Stimulated activated CD4-positive, alpha-beta T cell treated with anti-CD3 and anti-CD28 coated beads, Interleukin-1b, Interleukin-23, amount 100 ng/mL, for 48 hours (primary cell): ENCODE data around the gene PRSS57.
"Not testable (repeated sequence)": the region's sequence is repeated elsewhere in the genome, so short reads cannot be mapped to it uniquely, and the experiment has no call there.

ENCODE experiments used
- DNase-seq: peaks from one replicate; pipeline ENCODE4 v3.0.0-alpha.2; 2020

PRSS57 gene

DNA sequence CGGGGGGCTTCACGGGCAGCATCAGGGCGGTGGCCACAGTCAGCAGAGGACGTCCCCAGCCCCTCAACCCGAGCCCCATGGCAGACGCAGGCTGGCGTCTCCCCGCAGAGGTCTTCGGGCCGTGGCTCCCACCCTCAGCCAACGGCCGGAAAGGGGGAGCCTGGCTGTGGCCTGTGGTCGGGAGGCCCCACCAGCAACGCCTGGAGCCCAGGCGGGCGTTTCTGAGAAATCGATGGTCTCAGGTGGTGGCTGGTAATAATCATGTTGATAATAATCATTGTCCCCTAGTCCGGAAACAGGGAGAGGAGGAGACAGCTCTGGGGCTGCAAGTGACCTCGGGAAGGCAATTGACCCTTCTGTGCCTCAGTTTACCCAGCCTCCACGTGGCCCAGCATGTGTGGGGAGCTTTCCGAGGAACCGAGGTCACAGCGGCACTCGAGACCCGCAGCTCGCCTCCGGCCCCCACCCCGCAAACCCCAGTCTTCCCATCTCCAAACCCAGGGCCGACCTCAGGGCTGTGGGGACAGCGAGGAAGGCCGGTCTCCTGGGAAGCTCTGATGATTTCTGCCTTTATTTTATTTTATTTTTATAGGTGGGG is at the start of gene PRSS57:
PRSS57 (minus strand) TSS at position 101 of the 598 bp plus-strand sequence; CDS start at position 79, 22 bp downstream.
- DNase-seq, result no peak

- DNase-seq, result no peak
Observed at GRCh38 chr19:743168-743687, 48.0 kb upstream of the PRSS57 start.

DNA sequence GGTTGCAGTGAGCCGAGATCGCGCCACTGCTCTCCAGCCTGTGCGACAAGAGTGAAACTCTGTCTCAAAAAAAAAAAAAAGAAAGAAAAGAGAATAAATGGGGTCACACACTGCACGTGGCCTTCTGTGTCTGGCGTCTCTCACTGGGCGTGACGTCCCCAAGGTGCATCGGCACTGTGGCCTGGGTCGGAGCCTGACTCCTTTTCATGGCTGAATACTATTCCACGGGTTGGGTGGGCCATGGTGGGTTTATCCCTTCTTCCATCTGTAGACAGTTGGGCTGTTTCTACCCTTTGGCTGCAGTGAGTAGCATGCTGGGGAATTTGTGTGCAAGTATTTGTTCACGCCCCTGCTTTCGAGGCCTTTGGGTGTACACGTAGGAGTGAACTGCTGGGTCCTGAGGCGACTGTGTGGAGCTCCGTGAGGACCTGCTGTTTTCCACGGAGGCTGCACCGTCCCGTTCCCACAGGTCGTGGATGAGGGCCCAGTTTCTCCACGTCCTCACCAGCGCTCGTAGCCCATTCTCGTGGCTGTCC is 47.4 kb upstream of the PRSS57 start:
- no peak for DNase-seq

DNA sequence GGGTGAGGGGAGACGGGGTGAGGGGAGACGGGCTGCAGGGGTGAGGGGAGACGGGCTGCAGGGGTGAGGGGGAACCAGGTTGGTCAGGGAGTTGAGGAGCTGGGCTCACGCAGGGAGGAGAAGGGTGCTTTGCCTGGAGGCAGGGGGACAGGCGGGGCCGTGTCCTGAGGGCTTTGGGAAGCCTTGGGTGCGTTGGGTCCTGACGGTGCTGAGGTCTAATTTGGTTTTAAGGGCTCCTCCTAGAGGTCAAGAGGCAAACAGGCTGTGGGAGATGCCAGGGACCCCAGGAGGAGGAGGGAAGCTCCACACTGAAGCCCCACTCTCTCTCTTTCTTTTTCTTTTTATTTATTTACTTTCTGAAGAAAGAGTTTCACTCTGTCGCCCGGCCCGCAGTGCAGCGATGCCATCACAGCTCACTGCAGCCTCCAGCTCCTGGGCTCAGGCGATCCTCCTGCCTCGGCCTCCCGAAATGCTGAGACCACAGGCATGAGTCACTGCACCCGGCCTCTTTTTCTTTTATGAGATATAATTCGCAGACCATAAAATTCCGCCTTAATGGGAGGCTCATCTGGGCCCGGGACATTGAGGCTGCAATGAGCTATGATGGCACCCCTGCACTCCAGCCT is 46.4 kb upstream of the PRSS57 start:
- DNase-seq, result peak; percentile 16

GRCh38 chr19:740816-741505 is 45.7 kb upstream of the PRSS57 start:
- DNase-seq, result not testable (repeated sequence)

DNA sequence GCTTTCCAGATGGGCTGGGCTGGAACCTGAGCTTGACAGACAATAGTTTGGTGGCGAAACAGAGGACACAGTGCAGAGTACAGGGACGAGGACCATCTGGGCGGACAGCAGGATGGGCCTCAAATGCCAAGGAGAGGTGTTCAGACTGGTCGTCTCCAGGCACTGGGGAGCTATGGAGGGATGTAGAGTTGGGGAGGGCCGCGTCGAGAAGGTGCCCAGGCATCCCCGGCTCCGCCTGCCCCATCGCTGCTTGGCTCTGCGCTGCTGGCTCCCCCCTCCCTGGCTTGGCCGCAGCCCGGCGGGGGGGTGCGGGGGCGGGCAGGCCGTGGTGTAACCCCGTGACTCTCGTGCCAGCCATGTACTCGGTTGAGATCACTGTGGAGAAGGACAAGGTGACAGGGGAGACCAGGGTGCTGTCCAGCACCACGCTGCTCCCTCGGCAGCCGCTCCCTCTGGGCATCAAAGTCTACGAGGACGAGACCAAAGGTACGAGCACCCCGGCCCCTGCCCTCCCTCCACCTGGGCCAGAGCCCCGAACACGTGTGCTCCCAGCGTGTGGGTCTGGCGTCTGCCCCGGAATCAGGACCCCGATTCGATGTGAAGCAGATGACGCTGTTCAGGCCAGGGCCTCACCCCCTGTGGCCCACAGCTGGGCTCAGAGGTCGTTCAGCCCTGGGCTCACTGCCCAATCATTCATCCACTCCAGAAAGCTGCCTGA is 44.9 kb upstream of the PRSS57 start:
- DNase-seq, result no peak

DNA sequence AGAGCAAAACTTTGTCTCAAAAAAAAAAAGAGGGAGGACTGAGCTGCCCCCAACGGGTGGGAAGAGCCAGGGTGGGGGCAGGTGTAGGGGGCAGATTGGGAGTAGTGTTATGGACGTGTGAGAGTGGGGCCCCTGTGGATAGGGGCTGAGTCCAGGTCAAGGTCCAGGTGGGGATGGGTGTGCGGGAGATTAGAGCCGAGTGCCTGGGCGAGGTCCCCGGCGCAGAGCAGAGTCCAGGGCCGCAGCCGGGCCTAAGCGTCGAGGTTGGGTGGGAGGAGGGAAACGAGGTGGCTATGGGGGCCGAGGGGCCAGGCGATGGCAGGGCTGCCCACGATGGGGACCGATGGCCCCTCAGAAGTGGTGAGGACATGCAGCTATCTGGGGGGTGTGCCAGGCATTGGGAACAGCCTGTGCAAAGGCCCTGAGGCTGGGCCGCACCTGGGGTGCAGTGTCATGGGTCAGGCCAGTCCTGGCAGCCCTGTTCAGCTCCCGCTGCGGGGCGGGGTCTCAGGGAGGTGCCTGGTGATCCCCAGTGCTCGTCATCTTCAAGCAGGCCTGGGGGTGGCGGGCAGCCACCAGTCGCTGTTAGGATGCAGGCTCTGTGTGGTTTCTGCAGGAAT is 43.4 kb upstream of the PRSS57 start:
- DNase-seq, result no peak

GRCh38 chr19:737591-738093 is 42.4 kb upstream of the PRSS57 start:
- DNase-seq, result peak; percentile 51

DNA sequence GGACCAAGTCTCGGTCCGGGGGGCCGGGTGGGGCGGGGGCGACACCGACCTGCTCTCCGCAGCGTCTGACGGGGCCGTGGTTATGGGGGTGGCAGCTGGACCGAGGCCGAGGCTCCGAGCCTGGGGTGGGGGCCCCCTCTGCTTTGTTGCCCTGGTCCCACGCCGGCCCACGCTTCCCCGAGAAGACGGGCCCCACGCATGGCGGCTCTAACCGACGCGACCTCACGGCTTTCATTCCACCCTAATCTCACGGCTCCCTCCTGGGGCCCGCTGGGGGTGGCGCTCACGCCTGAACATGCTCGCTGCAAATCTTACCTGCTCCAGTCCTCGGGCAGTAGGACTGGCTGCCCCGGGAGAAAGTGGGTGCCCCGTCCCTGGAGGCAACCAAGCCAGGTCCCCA is 40.9 kb upstream of the PRSS57 start:
- no peak for DNase-seq

DNA sequence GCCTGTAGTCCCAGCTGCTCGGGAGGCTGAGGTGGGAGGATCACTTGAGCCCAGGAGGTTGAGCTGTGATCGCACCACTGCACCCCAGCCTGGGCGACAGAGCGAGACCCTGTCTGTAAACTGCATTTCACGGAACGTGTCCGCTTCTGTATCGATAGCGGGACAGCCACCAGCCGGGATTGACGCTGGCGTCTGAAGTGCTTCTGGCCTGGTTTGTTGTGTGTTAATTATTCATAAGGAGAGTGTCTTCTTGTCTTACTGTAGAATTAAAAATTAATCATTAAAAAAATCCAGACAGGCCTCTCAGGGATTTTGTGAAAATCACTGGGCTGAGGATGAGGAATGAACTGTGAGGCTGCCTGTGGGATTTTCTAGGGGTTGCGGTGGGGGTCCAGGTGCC is 39.5 kb upstream of the PRSS57 start:
- no peak for DNase-seq

DNA sequence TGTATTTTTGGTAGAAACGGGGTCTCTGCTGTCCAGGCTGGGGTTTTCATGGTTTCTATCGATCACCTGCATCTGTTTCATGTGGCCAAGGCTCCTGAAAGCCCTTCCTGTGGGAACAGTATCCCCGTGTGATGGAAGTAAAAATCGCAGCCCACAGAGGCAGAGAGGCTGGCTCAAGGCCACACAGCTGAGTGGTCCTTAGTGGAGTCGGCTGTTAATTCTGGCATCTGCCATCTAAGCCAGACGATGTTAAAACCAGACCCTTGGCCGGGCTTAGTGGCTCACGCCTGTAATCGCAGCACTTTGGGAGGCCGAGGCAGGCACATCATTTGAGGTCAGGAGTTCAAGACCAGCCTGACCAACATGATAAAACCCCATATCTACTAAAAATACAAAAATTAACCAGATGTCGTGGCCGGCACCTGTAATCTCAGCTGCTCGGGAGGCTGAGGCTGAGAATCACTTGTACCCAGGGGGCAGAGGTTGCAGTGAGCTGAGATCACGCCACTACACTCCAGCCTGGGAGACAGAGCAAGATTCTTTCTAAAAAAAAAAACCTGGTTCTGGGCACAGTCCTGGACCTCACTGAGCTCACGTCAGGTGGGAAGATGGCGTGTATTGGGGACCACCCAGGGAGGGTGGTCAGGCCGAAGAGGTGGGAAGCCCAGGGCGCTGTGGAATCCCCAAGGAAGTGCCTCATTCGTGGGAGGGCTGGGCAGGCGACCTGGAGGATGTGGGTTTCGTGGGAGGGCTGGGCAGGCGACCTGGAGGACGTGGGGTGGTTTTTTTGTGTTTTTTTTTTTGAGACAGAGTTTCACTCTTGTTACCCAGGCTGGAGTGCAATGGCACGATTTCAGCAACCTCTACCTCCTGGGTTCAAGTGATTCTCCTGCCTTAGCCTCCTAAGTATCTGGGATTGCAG is 37.2 kb upstream of the PRSS57 start:
- DNase-seq, result no peak

DNA sequence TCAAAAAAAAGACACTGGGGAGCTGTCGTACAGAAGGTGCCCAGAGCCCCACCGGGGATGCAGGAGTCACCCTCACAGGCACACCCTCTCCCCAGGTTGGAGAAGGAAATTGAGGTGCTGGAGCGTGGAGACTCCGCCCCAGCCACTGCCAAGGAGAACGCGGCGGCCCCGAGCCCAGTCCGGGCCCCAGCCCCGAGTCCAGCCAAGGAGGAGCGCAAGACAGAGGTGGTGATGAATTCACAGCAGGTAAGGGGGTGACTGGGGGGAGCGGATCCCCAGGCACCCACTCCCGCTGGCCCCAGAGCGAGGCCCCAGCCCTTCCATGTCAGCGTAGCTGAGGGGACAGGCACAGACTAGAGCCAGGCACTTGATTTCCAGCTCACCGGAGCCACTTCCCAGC is 35.7 kb upstream of the PRSS57 start:
- no peak for DNase-seq

DNA sequence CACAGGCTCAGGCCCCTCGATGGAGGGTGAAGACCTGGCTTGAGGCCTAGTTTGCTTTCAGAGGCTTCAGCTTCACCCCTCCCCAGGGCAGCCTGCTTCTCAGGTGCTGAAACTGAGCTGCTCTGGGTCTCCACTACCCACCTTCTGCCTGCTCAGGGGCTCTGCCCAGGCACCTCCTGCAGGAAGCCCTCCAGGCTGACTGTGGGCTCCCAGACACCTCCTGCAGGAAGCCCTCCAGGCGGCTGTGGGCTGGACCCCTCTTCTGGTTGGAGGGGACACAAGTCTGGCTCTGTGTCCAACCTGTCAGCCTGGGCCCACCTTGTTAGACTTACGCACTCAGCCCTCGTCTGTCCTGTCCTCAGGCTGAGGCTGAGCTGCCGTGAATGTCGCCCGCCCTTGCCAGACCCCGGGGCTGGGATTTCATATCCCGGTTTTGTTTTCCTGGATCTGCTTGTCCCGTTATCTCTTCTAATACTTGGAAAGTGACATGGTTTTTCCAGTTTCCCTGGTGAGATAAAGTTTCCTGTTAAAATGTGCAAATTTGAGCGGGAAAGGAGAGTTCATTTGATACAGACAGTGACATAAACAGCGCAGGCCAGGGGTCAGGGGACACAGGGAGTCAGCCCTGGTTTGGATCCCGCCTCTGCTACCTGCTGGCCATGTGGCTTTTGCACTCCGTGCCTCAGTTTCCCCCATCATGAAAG is 34.9 kb upstream of the PRSS57 start:
- no peak for DNase-seq

DNA sequence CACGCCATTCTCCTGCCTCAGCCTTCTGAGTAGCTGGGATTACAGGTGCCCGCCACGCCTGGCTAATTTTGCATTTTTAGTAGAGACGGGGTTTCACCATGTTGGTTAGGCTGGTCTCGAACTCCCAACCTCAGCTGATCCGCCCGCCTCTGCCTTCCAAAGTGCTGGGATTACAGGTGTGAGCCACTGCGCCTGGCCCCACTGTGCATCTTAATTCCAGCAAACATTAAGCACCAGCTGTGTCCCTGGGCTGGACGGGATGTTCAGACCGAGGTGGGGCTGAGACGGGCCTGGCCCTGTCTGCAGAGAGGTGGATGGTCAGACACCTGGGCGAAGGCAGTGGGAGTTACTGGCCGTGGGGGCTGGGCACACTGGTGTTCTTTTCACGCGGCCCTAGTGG is 34.3 kb upstream of the PRSS57 start:
- not testable (repeated sequence) for DNase-seq

GRCh38 chr19:728011-728410 is 32.8 kb upstream of the PRSS57 start:
- no peak for DNase-seq

DNA sequence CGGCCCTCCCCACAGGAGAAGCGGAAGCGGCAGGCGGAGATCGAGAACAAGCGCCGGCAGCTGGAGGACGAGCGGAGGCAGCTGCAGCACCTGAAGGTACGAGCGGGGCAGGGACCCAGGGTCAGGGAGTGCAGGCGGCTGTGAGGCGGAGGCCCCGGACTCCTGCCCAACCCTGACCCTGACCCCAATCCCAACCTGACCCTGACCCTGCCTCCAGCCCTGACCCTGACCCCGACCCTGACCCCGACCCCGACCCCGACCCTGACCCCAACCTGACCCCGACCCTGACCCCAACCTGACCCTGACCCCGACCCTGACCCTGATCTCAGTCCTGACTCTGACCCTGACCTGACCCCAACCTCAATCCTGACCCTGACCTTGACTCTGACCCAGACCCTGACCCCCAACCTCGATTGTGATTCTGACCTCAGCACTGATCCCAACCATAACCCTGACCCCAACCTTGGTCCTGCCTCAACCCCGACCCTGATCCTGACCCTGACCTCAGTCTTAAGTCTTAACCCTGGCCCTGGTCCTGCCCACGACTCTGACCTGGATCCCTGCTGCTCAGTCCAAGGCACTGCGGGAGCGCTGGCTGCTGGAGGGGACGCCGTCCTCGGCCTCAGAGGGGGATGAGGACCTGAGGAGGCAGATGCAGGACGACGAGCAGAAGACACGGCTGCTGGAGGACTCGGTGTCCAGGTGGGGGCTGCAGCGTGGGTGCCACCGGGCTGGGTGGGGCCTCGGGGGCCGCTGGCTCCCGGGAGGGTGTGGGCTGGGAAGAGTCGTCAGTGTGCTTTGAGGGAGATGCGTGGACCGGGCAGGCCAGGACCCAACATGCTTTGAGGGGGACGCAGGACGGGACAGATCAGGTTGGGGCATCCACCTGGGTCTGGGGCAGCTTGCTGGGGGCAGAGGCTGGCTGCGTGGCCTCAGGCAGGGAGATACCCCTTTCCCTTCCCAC is 32.0 kb upstream of the PRSS57 start:
- no peak for DNase-seq

DNA sequence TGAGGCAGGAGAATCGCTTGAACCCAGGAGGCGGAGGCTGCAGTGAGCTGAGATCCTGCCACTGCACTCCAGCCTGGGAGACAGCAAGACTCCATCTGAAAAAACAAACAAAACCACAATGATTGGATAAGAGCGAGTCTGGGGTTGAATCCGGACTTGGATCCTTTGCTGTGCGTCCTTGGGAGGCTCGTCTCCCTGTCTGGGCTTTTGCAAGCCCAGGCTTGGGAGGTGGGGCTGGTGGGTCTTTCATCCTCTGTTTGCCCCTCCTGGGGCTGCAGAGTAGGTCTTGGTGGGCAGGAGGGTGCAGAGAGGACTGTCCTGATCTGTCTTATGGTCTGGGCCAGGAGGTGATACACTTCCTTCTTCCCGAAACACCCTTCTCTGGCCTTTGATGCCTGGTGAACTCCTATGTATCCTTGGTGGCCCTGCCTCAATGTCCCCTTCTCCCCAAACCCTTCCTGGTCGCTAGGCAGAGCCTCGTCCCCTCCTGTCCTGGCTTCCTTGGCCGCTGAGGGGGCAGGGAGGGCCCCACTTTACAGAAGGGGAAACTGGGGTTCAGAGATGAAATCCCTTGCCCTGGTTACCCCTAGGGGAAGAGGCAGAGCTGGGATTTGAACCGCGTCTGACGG is 30.3 kb upstream of the PRSS57 start:
- no peak for DNase-seq

DNA sequence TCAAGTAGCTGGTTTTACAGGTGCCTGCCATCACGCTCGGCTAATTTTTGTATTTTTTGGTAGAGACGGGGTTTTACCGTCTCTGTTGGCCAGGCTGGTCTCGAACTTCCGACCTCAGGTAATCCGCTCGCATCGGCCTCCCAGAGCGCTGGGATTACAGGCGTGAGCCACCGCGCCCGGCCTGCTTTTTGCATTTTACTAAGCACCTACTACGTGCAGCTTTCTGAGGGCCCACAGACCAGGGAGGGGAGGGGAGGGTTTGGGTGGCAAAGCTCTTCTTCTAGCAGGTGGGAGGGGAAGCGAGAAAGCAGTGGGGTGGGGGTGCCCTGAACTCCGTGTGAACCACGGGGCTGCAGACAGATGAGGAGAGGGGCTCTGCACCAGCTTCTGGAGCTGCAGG is 28.5 kb upstream of the PRSS57 start:
- no peak for DNase-seq

- DNase-seq, result no peak
Observed at GRCh38 chr19:723247-723646, 28.0 kb upstream of the PRSS57 start.
